NCI-H226 (cell line): ENCODE data around the gene ZFHX3.
A peak's percentile ranks its signal among the peaks of the same experiment; 100 is the strongest.
"Not testable (repeated sequence)": the region's sequence is repeated elsewhere in the genome, so short reads cannot be mapped to it uniquely, and the experiment has no call there.

Experiments
- DNase-seq: peaks from one replicate; pipeline ENCODE4 v3.0.0-alpha.2; 2015

ZFHX3 gene

DNA sequence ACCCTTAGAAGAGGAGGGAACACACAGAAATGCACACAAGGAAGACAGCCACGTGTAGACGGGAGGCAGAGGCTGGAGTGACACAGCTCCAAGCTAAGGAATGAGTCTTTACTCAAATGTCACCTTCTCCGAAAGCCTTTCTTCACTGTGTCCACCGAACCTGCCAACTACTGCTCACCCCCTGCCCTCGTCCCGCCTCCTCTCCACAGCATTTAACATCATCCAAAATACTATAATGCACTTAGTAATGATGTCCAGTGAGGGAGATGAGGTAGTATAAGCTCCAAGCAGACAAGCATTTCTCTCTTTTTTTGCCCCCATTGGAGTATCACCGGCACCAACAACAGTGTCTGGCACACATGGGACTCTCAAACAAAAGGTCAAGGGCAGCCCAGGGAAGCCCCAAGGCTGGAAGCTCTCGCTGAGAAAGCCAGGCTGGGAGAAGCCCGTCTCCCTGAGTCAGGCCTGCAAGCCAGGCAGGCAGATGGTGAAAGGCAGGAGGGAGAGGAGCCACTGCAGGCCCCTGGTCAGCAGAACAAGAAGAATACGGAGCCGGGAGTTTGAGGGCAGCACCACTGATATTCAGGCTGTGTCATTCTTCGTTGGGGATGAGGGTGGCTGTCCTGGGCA is 25.9 kb downstream of the ZFHX3 start:
- no peak for DNase-seq

DNA sequence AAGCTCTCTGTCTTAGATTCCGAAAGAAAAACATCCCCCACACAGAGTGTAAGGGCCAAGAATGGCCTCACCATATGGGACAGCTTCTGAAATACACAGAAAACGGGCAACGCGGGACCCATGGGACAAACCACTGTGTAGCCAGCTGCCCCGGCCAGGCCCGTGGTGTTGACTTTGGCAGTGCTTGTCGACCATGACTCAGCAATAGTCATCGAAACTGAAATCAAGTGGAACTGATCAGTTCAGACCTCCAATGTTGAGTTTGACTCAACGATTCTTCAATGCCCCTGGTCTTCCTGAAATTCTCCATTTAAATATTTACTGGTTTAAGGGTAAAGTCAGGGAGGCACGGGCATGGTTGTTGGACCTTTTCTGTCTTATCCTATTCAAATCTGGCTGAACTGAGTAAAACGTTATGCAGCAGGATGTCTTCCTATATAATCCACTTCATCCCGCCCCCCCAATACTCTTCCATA is 27.5 kb downstream of the ZFHX3 start:
- DNase-seq = no peak

DNA sequence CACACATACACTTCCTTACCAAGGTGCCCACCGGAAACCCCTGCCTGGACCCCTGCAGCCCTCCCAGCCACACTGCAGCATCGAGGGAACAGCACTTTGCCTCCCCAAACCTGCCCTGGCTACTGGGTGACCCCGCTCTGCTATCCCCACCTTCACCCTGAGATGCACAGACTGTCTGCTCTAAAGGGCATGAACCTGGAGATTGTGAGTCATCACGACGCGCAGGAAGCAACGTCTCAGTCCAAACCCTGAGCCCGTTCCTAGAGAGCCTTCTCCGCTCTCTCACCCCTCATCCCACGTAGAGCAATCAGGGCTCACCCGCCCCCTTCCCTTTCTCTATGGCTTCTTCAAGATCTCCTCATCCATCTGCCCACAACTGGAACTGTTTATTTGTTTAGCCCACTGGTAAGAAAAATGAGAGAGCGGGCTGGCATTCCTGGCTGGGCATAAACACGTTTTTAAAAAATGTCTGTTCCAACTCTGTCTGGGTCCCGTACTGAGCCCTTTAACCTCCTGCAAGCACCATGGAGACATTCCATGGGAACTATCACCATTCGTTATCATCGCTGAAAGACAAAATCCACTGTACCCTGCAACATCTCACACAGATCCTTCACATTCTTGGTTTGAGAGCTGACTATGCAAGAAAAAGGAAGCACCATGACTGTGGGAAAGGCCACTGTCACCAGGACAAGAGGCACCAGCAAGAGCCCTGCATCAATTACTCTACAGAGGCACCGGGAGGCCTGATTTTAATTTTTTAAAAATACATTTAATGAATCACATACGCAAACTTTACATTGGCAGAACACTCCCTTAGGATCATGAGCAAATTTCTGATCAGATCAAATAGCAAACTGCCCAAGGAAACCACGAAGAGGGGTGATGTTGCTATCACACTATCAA is 28.2 kb downstream of the ZFHX3 start:
- DNase-seq = peak; percentile 60

DNA sequence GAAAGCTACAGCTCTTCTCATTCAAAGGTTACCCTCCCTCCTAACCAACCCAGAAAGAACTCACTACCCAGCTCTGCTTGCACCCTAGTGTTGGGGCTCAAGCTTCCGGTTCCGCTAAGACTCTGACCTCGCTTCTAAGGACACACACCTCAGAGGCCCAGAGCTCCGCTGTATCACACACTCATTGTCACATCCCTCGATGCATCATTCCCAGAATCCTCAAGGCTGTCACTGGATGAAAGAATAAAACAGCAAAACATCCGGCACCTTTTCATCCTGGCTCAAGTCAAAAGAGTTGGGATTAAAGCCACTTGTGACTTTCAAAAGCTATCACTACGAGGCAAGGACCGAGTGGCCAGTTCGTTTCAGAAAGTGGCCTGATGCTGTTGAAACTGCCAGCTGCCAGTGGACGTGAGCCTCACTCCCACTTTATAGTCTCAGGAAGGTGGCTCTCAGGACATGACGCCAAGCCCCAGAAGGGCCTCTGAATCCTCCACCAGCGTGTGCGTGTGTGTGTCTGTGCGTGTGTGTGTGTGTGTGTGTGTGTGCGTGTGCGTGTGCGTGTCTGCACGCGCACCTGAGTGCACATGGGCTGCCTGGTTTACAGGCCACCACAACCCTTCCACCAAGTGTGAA is 29.0 kb downstream of the ZFHX3 start:
- no peak for DNase-seq

DNA sequence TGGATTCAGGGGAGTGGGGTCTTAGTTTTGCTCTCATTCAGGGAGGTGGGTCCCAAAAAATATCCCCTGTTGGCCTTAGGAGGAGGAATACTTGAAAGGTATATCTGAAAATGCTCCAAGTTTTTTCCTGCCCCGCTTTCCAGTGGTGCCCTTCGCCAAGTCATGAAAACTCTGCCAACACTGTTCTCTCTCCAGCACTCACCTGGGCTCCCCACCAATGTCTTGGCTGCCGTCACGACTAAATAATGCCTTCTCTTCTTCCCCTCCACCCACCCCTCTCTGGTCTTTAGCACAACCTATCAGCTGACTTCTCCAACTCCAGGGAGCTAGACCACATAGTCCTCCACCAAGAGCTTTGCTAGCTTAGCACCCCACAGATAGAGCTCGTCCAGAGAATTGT is 30.6 kb downstream of the ZFHX3 start:
- DNase-seq = no peak

DNA sequence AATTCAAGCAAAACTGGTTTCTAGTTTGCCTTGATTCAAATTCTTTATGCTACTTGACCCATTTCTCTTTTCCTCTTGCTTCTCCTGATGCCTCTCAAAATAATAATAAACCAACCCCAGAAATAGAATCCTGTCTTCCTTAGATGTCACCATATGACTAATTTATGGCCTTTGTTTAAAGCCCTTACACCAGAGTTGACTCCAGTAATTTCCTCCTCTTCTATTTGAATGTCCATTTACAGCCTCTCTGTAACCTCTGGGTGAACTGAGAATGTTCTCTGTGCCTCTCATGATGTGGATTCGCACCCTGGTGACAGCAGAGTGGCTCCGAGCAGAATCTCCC is 31.5 kb downstream of the ZFHX3 start:
- no peak for DNase-seq

DNA sequence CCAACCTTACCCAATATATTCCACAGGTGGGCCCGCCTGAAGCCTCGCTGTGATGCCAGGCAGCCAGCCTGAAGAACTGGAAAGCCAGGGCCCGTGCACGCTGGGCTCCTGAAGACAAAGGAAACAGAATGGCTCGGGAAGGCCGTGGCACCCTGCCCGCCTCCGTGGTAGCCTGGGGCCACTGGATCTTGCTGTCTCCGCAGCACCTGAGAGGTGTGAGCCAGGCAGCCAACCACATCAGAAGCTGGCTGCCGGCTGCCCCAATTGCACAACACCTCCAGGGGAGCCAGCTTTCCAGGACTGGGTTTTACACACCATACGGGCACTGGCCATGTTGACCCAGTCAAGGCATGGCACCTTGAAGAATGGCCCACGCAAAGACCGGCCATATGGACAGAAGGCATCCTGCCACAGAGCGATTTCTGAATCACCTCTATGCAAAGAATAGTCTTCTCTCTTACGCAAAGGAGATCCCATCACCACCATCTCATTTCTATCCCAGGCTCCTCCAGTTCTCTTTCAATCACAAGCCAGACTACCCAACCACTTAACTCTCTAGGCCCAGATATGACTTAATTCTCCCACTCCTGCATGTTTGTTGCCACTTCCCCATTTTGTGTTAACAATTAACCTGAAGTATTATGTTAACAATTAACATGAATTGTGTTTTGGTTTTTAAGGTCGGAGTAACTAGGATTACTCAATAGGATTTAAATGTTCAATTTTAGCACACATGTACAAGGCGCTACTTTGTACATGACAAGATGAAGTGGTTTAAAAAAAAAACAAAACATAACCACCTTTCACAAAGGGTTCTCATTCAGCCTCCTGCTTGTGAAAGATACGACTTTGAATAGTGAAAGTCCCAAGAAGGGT is 32.1 kb downstream of the ZFHX3 start:
- no peak for DNase-seq

DNA sequence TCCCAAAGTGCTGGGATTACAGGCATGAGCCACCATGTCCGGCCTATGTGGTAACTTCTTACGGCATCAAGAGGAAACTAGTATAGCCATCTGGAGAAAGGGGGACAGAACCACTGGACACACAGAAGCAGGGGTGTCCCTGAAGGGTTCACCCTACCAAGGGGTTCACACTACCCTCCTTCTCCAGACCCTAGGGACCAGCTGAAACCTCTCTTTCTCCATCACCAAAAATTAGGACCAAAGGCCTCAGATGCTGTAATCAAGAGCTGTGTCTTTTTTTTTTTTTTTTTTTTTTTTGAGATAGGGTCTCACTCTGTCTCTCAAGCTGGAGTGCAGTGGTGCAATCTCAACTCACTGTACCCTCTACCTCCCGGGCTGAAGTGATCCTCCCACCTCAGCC is 33.2 kb downstream of the ZFHX3 start:
- DNase-seq = no peak

DNA sequence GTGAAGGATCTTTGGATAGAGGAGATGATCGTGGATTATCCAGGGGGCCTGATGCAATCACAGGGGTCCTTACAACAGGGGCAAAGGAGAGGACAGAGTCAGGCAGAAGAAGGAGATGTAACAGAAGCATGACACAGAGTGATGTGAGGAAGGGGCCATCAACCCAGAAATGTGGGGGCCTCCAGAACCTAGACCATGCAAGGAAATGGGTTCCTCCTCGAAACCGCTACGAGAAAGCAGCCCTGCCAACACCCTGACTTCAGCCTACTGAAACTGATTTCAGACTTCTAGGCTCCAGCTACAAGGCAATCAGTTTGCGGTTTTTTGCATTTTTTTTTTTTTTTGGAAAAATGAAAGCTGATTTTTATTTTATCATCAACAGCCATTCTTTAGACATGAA is 34.0 kb downstream of the ZFHX3 start:
- DNase-seq = no peak

DNA sequence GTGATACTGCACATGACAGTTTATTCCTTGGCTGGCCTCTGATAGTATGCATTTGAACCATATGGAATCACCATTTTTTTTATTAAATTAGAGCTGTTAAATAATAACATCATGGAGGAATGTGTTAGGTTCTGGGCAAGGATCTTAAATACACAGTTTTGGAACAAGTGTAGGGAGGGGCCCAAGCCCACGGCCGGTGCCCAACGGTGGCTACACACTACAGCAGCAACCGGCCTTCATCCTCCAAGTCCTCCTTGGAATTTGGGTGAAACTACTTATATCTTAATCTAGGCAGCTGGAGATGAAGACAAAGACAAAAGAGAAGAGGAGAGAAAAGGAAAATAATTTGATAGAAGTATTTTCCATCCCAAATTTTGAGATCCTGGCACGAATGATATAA is 35.6 kb downstream of the ZFHX3 start:
- DNase-seq = no peak

DNA sequence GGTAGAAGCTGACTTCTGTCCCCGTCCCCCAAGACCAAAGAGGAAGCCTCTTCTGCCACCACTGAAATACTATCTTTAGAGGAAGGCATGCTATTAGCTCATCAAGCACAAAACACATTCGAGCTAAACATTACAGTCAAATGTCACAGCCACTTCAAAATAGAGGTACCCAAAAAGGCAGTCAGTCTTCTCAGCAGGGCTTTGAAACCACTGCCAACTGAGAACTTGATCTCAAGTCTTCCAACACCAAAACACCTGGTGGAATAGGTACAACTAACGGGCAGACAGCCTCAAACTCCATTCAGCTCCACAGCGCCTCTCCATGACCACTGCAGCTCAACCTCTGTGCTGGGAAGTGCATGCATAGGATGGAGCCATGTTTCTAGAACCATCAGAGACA is 36.0 kb downstream of the ZFHX3 start:
- no peak for DNase-seq

DNA sequence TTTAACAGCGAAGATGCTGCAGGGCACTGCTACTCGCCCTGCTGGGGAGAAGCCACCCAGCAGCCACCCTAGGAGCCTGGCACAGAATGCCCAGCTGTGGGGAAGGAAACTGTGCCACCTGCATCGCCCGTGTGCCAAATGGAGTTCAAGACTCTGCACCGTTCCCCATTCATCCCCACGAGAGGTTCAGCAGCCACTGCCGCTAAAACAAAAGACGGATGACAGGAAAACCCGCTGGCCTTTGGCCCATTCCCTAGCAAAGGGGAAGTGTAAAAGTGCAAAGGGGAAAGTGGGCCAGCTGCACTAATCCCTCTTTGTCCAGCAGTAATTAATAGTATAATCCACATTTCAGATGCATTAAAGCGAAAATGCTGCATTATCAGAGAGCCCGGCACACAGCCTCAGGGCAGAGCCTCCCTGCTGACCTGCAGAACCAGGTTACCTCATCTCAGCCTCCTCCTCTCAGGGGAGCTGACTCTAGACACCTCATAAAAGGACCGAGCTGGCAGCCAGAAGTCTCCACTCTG is 37.7 kb downstream of the ZFHX3 start:
- DNase-seq = peak; percentile 50

DNA sequence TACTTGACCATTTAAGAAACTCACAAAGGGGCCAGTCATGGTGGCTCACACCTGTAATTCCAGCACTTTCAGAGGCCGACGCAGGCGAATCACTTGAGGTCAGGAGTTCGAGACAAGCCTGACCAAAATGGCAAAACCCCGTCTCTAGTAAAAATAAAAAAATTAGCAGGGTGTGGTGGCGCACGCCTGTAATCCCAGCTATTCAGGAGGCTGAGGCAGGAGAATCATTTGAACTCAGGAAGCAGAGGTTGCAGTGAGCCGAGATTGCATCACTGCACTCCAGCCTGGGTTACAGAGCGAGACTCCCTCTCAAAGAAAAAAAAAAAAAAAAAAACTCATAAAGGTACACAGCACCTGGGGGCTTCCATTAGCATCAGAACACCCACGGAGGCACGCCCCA is 38.2 kb downstream of the ZFHX3 start:
- not testable (repeated sequence) for DNase-seq

DNA sequence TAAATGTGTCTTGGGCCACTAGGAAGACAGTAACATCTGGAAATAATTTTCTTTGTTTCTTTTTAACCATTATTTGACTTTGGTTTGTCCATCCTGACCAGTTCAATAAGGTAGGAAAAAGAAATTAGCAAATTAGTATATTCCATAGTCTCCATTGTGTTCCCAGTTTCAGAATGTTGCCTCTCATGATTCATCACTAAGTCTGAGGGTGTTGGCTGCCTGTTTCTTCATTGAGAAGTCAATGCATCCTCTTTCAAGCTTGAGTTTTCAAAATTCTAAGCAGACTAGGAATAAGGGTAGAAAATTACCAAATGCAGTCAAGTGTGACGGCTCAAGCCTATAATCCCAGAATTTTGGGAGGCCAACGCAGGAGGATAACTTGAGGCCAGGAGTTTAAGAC is 41.9 kb downstream of the ZFHX3 start:
- no peak for DNase-seq

DNA sequence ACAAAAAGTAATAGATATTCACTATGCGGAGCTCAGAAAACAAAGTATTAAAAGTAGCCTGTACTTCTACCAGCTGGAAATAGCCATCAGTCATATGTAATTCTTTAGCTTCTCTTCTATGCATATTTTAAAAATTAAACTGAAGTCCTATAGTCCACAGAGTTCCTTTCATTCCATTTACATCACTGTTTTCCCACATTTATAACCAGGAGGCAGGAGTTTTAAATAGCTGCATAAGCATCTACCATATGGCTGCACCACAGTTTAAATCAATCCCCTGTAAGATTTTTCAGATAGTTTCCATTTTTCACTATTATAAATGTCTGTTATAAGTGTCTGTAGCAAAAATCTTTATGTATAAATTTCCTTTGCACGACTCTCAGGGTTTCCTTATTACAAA is 45.1 kb downstream of the ZFHX3 start:
- no peak for DNase-seq

DNA sequence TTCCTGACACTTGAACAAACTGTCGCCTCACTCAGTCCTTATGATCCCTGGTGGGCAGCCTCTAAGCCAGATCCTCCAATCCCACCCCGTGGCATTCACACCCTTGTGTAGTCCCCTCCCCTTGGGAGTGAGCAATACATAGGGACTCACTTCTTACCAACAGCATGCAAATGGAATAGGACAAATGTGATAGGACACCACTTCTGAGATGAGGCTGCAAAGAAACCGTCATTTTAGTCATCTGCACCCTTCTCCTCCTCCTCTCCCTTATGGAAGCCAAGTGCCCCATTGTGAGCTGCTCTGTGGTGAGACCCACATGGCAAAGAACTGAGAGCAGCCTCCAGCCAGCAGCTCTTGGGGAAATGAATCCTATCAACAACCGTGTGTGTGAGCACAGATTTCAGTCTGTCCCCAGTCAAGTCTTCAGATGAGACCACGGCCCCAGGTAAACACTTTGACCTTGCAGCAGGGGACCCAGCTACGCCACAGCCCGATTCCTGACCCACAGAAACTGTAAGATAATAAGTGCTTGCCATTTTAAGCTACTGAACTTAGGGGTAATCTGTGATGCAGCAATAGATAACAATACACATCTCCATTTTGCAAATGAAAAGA is 46.9 kb downstream of the ZFHX3 start:
- no peak for DNase-seq

DNA sequence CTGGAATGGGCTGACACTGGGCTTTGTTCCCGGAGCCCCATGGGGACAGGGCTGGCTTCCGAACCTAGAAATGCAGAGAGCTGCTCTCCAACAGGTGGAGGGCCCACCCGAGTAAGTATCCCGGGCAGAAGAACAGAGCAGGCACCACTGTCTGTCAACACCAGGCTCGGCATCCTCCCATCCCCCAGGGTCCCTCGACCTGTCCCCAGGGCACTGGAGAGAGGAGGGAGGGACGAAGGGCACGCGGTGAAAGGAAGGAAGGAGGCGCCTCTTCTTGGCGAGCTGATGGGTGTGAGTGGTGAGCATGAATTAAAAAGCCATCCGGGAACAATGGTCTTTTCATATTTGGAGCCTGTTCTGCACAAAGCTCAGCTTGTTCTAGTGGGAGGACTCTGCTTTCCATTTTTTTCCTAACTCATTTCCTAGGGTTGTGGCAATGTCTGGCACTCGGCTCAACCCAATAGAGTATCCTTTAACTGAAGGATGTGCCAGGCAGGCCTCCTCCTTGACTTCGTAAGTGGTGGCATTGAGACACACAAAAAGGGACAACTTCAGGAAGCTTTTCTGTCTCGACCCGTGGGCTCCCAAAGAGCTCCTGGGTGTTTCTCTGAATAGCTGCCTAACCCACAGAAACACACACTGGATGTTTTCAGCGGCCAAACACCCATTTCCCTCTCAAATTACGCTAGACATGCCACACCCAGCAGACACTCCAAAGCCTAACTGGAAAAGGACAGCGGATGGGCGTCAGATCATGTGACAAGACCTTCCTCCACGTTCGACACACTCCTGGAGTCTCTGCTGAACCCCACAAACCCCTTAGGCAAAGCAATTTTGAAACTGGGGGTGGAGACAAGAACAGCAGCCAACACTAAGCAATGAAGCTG is 47.7 kb downstream of the ZFHX3 start:
- DNase-seq = no peak

DNA sequence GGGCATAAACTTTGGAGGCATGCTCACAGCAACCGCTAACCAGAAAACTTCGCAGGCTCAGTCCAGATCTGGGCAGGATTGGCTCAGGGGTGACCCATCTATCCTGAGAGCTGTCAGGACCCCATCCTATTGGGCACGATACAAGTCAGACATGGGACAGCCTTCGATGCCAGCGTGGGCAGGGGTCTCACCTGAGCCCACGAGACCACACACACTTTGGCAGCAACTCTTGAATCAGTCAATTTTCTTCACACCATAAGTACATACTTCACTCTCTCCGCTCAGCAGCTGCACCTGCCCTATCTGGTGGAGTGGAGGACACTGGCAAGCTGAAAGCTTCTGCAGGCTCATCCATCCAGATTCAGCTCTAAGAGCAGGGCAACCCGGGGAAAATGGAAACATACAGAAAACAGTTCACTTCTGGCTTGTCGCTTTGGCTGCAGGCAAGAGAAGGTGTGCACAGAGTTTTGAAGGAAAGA is 48.3 kb downstream of the ZFHX3 start:
- DNase-seq = no peak

DNA sequence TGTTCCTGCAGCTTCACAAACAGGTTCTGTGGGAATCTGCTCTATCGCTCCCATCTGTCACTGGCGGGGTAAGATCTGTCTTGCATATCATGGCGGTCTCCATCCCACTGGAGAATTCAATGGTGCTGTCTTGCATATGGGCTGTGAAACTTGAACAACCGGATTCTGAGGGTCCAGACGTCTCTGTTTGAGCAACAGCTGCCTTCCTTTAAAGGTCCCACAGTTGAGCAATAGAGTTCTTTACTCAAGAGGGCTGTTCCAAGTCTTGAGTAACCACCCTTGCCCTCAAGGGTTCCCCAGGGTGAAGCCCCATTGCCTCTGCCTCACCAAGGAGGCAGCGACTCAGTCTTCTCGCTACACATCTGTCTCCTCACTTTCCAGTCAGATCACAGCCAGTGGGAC is 50.8 kb downstream of the ZFHX3 start:
- peak; percentile 28 for DNase-seq

DNA sequence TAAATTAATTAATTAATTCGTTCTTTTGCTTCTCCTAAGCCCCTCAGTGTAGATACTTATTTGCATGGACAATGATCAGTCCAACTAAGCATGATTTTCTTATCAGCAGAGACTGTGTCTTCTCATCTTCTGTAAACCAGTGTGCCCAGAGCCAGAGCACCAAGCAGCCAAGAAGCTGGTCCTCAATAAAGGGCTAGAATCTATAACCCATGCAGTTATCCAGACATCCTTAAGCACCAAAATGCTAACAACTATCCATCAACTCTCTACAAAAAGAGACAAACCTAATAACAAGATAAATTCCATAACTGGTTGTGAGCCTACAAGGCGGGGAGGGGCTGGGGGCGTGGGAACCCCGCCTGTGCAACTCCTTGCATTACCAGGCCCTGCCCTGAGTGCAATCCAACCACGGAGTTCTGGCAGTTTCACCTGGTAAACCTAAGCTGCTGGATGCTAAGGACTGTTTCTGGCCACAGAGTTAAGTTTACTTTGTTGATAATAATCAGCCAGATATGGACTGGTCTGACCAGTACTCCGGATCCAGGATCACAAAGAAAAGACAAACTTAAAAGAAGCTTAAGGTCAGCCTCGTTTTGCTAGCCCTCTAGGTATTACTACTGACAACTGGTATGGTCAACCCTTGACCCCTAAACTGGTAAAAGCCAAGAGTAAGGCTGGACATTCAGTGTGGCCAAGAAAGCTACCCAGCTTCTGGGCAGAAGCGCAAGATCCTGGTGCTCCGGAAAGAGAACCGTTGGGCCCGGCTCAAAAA is 51.5 kb downstream of the ZFHX3 start:
- no peak for DNase-seq
